ENCODE results near the gene EHBP1. TPM values are rescaled to one million over a fixed set of nuclear protein-coding genes. Genes with fewer than 3 reads are reported as not detected.

The EHBP1 gene
- total RNA-seq, 8 experiments from 2014 or later, result 35.1 to 81.1 (median 54.6) TPM

DNA sequence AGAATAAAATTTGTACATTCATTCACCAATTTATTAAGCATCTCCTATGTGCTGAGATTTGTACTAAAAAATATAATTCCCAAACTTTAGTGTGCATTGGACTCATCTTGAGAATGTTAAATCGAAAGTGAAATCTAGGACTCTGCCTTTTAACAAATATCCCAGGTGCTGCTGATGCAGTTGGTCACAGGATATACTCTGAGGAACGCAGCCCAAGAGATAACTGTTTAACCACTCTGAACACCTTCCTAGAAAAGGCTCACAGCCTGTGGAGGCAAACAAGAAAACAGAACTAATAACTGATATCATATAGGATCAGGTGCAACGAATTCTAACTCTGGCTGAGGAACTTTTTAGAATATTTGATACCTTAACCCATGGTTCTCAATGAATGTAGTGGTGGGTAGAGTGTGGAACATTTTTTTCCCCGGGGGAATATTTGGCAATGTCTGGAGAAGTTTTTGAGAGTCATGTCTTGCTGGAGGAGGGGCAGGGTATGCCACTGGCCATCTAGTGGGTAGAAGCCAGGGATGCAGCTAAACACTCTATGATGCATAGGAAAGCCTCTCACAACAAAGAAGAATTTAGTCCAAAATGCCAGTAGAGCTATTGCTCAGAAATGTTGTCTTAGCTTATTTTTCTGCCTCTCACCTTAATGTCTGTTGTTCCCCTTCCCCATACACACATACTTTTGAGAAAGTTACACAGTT, 96.5 kb downstream of the EHBP1 start:
- no peak for ATAC-seq (replicated peaks in 6 of 8)
- 80 to 100% (median 96%) methylated on average over 1 to 4 of the region's 4 CpGs for WGBS, 10 experiments

DNA sequence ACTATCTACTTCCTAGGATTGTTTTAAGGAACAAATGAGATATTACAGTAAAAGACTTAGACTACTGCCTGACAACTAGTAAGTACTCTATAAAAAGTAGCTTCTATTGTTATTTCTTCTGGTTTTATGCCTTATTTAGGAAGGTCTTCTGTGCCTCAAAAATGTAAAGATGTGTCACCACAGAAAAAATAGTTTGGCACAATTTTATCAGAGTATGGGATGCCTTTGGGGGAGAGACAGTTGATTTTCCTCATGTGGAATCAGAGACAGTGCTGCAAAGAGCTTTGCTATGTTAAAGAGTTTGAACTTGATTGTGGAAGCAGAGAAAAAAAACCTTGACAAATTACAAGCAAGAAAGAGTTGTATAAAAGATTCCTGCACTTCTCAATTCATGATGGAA, 98.4 kb downstream of the EHBP1 start:
- ATAC-seq (replicated peaks in 6 of 8), result no peak
- no peak overlapping the region for H3K27ac ChIP-seq
- no peaks in the 10 kb centered on the region for H3K4me1 ChIP-seq (replicated peaks in 1 of 2)
- H3K4me3 ChIP-seq, result no peak overlapping the region
- in situ Hi-C loops (cut with MboI; ENCODE audit: low pct_unique_long_range_greater_than_20kb in 2 of 9, low sequenced_read_pairs in 9 of 9, unreplicated experiment in 9 of 9), result loop anchor here in 1 of 9 experiments (25.0 kb wide), 1 partner anchor 233 kb away; no protein-coding TSS in a partner anchor

More for the DNA sequence above, 96.5 kb downstream of the EHBP1 start:
- no peak overlapping the region for H3K27ac ChIP-seq
- H3K4me1 ChIP-seq (replicated peaks in 1 of 2), result no peaks in the 10 kb centered on the region
- H3K4me3 ChIP-seq, result no peak overlapping the region
- in situ Hi-C loops (cut with MboI; ENCODE audit: low pct_unique_long_range_greater_than_20kb in 2 of 9, low sequenced_read_pairs in 9 of 9, unreplicated experiment in 9 of 9), result loop anchor here in 1 of 9 experiments (25.0 kb wide), 1 partner anchor 235 kb away; no protein-coding TSS in a partner anchor

DNA sequence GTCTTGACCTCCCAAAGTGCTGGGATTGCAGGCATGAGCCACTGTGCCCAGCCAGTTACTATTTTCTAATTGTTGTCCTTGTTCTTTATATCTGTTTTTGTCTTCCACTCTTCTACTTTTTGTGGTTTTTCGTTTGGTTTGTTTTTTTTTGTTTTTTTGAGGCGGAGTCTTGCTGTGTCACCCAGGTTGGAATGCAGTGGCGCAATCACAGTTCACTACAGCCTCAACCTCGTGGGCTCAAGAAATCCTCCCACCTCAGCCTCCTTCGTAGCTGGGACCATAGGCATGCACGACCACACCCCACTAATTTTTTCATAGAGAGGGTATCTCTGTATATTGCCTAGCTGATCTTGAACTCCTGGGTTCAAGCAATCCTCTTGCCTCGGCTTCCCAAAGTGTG, 100.7 kb downstream of the EHBP1 start:
- no peak overlapping the region for H3K27ac ChIP-seq
- no peaks in the 10 kb centered on the region for H3K4me1 ChIP-seq (replicated peaks in 1 of 2)
- in situ Hi-C loops (cut with MboI; ENCODE audit: low pct_unique_long_range_greater_than_20kb in 2 of 9, low sequenced_read_pairs in 9 of 9, unreplicated experiment in 9 of 9), result loop anchor here in 1 of 9 experiments (25.0 kb wide), 1 partner anchor 231 kb away; no protein-coding TSS in a partner anchor
- H3K4me3 ChIP-seq, result no peak overlapping the region
- ATAC-seq (replicated peaks in 6 of 8), result no peak
- 65 to 100% (median 95%) methylated on average over 4 to 7 of the region's 7 CpGs; no CpG with 5 or more reads in 1 of the 10 experiments for WGBS, 10 experiments

DNA sequence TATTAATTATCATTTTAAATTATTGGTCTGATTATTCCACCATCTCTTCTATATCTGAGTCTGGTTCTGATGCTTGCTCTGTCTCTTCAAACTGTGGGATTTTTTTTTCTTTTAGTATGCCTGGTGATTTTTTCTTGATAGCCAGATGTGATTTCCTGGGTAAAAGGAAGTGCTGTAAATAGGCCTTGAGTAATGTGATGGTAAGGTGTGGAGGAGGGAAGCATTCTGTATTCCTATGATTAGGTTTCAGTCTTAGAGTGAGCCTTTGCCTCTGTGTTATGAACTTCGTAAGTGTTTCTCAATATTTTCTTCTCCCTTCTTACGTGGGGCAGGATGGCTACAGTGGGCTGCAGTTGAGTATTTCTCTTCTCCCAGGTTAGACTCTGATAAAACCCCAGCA, 103.0 kb downstream of the EHBP1 start:
- in situ Hi-C loops (cut with MboI; ENCODE audit: low pct_unique_long_range_greater_than_20kb in 2 of 9, low sequenced_read_pairs in 9 of 9, unreplicated experiment in 9 of 9), result loop anchor here in 1 of 9 experiments (25.0 kb wide), 1 partner anchor 229 kb away; no protein-coding TSS in a partner anchor
- Histone ChIP-seq H3K4me3 (no peak overlapping the region), H3K4me1 (replicated peaks in 1 of 2) (no peaks in the 10 kb centered on the region), H3K27ac (no peak overlapping the region)
- WGBS, 10 experiments, result 67 to 100% (median 87%) methylated on average over 1 to 2 of the region's 2 CpGs; no CpG with 5 or more reads in 5 of the 10 experiments
- no peak for ATAC-seq (replicated peaks in 6 of 8)

DNA sequence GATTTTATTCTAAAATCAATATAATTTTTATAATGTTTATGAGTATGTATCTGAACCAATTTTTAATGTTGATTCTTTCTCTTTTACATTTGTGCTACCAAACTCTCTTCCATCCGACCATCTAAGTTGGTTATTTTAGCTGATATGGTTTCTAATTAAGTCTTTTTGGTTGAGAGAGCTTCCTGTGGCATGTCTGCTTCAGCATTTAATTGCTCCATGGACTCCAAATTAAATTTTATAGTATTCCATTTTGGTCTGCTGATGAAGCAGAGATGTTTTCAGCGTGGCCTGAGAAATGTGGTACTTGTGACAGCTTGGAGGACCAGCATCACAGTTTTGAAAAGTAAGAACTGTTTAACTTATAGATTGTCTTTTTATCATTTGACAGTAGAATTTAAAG, 105.6 kb downstream of the EHBP1 start:
- Histone ChIP-seq H3K4me1 (replicated peaks in 1 of 2) (peaks cover 0 to 3% of the 10 kb centered on the region in 2 donors), H3K4me3 (no peak overlapping the region), H3K27ac (no peak overlapping the region)
- in situ Hi-C loops (cut with MboI; ENCODE audit: low pct_unique_long_range_greater_than_20kb in 2 of 9, low sequenced_read_pairs in 9 of 9, unreplicated experiment in 9 of 9), result loop anchor here in 1 of 9 experiments (25.0 kb wide), 1 partner anchor 226 kb away; no protein-coding TSS in a partner anchor
- WGBS, 10 experiments, result 85 to 100% (median 95%) methylated on average over 1 to 2 of the region's 2 CpGs; no CpG with 5 or more reads in 2 of the 10 experiments
- no peak for ATAC-seq (replicated peaks in 6 of 8)

DNA sequence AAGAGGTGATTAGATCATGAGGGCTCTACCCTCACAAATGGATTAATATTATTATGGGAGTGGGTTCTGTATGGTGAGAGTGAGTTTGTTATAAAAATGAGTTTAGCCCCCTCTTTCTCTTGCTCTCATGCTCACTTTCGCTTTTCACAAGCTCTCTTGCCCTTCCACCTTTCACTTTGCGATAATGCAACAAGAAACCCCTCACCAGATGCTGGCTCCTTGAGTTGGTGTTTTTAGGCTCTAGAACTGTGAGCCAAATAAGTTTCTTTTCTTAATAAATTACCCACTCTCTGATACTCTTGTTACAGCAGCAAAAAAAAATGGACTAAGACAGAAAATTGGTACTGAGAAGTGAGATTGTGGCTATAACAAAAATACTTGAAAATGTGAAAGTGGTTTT, 106.5 kb downstream of the EHBP1 start:
- 95 to 100% (median 100%) methylated on average over 1 to 2 of the region's 2 CpGs; no CpG with 5 or more reads in 4 of the 10 experiments for WGBS, 10 experiments

DNA sequence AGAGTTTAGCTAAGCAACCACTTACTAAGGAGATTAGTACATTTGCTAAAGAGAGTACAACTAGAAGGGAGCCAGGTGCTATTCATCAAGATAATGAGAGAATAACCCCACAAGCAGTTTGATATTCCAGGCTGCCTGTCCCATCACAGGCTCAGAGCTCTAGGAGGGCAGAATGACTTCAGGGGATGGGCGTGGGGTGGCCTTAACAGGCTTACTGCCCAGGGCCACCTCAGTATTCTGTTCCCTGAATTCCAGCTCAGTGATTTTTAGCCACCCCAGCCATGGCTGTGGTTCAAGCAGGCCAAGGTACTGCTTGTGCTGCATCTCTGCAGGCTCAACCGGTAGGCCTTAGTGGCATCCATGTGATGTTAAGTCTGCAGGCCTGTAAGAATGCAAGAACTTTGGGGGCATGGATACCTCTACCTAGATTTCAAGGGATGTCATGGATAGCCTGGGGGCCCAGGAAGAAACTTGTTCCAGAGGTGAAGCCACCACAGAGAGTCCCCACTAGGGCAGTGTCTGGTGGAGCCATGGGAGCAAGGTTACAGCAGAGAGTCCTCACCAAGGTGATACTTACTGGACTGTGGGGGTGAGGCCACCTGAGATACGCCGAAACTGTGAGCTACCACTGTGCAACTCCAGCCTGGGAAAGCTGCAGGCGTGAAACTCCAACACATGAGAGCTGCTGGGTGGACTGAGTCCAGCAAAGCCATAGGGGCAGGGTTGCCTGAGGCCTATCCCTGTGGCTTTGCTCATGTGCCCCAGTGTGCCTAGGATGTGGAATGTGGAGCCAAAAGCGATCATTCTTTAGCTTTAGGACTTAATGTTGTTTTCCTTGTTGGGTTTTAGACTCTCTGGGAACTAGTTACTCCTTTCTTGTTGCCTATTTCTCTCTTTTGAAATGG, 107.7 kb downstream of the EHBP1 start:
- WGBS, 10 experiments, result 61 to 100% (median 91%) methylated on average over 1 to 4 of the region's 6 CpGs; no CpG with 5 or more reads in 5 of the 10 experiments
- Histone ChIP-seq H3K4me3 (no peak overlapping the region), H3K27ac (no peak overlapping the region), H3K4me1 (replicated peaks in 1 of 2) (peaks cover 0 to 3% of the 10 kb centered on the region in 2 donors)
- no peak for ATAC-seq (replicated peaks in 6 of 8)
- in situ Hi-C loops (cut with MboI; ENCODE audit: low pct_unique_long_range_greater_than_20kb in 2 of 9, low sequenced_read_pairs in 9 of 9, unreplicated experiment in 9 of 9), result loop anchor here in 1 of 9 experiments (25.0 kb wide), 1 partner anchor 224 kb away; no protein-coding TSS in a partner anchor

More for the DNA sequence above, 106.5 kb downstream of the EHBP1 start:
- ATAC-seq (replicated peaks in 6 of 8), result no peak
- Histone ChIP-seq H3K27ac (no peak overlapping the region), H3K4me3 (no peak overlapping the region), H3K4me1 (replicated peaks in 1 of 2) (peaks cover 0 to 3% of the 10 kb centered on the region in 2 donors)
- in situ Hi-C loops (cut with MboI; ENCODE audit: low pct_unique_long_range_greater_than_20kb in 2 of 9, low sequenced_read_pairs in 9 of 9, unreplicated experiment in 9 of 9), result loop anchor here in 1 of 9 experiments (25.0 kb wide), 1 partner anchor 225 kb away; no protein-coding TSS in a partner anchor

DNA sequence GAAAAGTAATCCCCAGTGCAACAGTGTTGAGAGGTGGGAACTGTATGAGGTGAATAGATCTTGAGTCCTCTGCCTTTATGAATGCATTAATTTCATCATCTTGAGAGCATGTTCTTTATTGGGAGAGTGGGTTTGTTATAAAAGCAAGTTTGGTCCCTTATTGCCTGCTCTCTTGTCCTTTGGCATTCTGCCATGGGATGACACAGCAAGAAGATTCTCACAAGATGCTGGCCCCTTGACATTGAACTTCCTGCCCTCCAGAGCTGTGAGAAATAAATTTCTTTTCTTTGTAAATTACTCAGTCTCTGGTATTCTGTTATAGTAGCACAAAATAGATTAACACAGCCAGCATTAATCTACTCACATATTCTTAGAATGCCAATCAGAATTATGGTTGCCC, 108.6 kb downstream of the EHBP1 start:
- no peak for ATAC-seq (replicated peaks in 6 of 8)
- H3K4me1 ChIP-seq (replicated peaks in 1 of 2), result peaks cover 0 to 3% of the 10 kb centered on the region in 2 donors
- in situ Hi-C loops (cut with MboI; ENCODE audit: low pct_unique_long_range_greater_than_20kb in 2 of 9, low sequenced_read_pairs in 9 of 9, unreplicated experiment in 9 of 9), result loop anchor here in 1 of 9 experiments (25.0 kb wide), 1 partner anchor 223 kb away; no protein-coding TSS in a partner anchor

DNA sequence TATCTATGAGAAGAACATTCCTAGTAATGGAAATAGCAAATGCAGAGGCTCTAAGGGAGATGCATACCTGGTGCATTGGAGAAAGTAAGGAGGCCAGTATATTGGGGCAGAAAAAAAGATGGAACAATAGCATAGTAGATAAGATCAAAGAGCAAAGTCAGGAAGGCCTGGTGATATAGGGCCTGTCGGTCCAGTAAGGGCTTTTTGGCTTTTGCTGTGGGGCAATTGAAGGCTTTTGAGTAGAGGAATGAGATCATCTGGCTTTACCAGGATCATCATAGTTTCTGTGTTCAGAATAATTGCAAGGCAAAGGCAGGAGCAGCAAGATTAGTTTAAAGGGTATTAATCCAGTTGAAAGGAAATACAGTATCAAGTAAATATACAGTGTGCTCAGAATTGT, 111.8 kb downstream of the EHBP1 start:
- in situ Hi-C loops (cut with MboI; ENCODE audit: low pct_unique_long_range_greater_than_20kb in 2 of 9, low sequenced_read_pairs in 9 of 9, unreplicated experiment in 9 of 9), result loop anchor here in 1 of 9 experiments (25.0 kb wide), 1 partner anchor 220 kb away; no protein-coding TSS in a partner anchor
- no peak for ATAC-seq (replicated peaks in 6 of 8)
- 75 to 100% (median 100%) methylated on average over 1 of the region's 1 CpG for WGBS, 10 experiments
- no peak overlapping the region for H3K27ac ChIP-seq
- peaks cover 0 to 3% of the 10 kb centered on the region in 2 donors for H3K4me1 ChIP-seq (replicated peaks in 1 of 2)
- H3K4me3 ChIP-seq, result no peak overlapping the region

More for the DNA sequence above, 108.6 kb downstream of the EHBP1 start:
- Histone ChIP-seq H3K4me3 (no peak overlapping the region), H3K27ac (no peak overlapping the region)

DNA sequence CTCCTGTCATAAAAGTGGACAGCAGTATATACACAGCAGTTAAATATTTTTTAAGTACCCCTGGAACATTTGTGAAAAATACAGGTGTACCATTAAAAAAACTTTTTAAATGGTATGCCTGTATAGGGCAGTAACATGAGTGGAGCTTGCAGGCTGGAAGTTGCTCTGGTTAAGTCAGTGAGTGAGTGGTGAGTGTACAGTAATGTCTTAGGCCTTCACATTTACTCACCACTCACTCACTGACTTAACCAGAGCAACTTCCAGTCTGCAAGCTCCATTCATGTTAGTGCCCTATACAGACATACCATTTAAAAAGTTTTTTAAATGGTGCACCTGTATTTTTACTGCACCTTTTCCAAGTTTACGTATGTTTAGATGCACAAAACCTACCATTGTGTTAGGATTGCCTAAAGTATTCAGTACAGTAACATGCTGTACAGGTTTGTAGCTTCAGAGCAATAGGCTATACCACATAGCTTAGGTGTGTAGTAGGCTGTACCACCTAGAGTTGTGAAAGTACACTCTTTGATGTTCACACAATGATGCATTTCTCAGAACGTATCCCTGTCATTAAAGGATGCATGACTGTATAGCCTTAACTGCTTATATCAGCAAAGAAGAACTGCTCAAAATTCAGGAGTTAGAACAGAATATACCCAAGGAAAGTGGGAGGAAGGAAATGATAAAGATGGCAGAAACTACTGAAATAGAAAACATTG, 112.6 kb downstream of the EHBP1 start:
- in situ Hi-C loops (cut with MboI; ENCODE audit: low pct_unique_long_range_greater_than_20kb in 2 of 9, low sequenced_read_pairs in 9 of 9, unreplicated experiment in 9 of 9), result loop anchor here in 1 of 9 experiments (25.0 kb wide), 1 partner anchor 219 kb away; no protein-coding TSS in a partner anchor

DNA sequence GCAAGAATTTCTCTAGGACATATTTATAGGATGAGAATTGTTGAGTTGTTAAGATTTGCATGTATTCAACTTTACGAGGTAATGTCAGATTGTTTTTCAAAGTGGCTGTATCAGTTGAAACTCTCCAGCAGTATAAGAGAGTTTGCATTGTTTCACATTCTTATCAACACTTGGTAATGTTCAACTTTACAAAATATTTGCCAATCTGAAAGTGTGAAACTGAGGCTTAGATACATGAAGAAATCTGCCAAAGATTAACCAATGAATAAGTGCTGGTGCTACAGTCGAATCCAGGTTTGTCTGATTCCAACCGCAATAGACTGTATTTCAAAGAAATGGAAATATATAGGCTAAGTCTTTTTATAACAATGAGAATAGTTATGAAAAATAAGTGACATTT, 117.0 kb downstream of the EHBP1 start:
- in situ Hi-C loops (cut with MboI; ENCODE audit: low pct_unique_long_range_greater_than_20kb in 2 of 9, low sequenced_read_pairs in 9 of 9, unreplicated experiment in 9 of 9), result loop anchor here in 1 of 9 experiments (25.0 kb wide), 1 partner anchor 215 kb away; no protein-coding TSS in a partner anchor
- no peak for ATAC-seq (replicated peaks in 6 of 8)
- no peak overlapping the region for H3K4me3 ChIP-seq
- H3K4me1 ChIP-seq (replicated peaks in 1 of 2), result no peaks in the 10 kb centered on the region
- no peak overlapping the region for H3K27ac ChIP-seq
- 27 to 100% (median 93%) methylated on average over 1 to 3 of the region's 3 CpGs for WGBS, 10 experiments

More for the DNA sequence above, 112.6 kb downstream of the EHBP1 start:
- Histone ChIP-seq H3K27ac (no peak overlapping the region), H3K4me3 (no peak overlapping the region), H3K4me1 (replicated peaks in 1 of 2) (peaks cover 0 to 3% of the 10 kb centered on the region in 2 donors)
- ATAC-seq (replicated peaks in 6 of 8), result no peak
- 45 to 100% (median 90%) methylated on average over 1 to 2 of the region's 2 CpGs; no CpG with 5 or more reads in 1 of the 10 experiments for WGBS, 10 experiments

DNA sequence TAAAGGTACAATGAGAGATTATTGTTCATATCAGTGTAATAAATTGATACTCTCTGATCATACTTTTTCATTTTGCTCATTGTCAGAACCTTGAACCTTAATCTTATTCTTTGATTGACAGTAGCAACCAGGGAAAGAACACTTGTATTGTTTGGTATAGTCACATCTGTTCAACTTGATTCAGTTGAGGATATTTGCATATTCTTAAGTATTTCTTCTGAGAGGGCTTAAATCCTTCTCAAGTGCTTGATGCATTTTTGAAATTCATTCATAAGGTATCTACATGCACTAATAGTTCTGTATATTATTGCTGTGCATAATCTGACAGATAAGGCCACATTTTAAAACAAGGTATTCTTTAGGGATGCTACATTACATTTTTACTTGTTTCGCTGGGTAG, 118.9 kb downstream of the EHBP1 start:
- Histone ChIP-seq H3K4me1 (replicated peaks in 1 of 2) (no peaks in the 10 kb centered on the region), H3K27ac (no peak overlapping the region), H3K4me3 (no peak overlapping the region)
- ATAC-seq (replicated peaks in 6 of 8), result peak in 3 of 8 experiments; percentile 29 to 68 (median 31)
- in situ Hi-C loops (cut with MboI; ENCODE audit: low pct_unique_long_range_greater_than_20kb in 2 of 9, low sequenced_read_pairs in 9 of 9, unreplicated experiment in 9 of 9), result loop anchor here in 1 of 9 experiments (25.0 kb wide), 1 partner anchor 213 kb away; no protein-coding TSS in a partner anchor
- 90 to 100% (median 100%) methylated on average over 1 of the region's 1 CpG; no CpG with 5 or more reads in 1 of the 10 experiments for WGBS, 10 experiments

All from motor neuron (in vitro differentiated cells).